ENCODE data around the gene BMP6.

Gene BMP6

DNA sequence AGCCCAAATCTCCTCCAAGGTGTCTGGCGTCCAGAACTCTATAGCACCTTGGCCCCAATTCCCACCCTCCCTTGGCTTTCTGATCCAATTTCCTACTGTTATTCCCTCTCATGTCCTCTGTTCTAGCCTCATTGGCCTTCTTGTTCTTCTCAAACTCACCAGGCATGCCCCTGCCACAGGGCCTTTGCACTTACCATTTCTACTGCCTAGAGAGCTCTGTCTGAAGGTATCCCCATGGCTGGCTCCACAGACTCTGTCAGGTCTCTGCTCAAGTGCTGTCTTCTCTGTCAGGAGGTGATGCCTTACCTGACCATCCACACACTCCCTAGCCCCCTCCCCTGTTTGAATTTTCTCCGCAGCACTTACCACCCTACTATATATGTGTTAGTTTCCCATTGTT lies 5.6 kb upstream of the BMP6 start:
- DNase-seq: no peak

GRCh38 chr6:7721649-7722048 lies 4.2 kb upstream of the BMP6 start:
- peak; percentile 51 for DNase-seq

DNA sequence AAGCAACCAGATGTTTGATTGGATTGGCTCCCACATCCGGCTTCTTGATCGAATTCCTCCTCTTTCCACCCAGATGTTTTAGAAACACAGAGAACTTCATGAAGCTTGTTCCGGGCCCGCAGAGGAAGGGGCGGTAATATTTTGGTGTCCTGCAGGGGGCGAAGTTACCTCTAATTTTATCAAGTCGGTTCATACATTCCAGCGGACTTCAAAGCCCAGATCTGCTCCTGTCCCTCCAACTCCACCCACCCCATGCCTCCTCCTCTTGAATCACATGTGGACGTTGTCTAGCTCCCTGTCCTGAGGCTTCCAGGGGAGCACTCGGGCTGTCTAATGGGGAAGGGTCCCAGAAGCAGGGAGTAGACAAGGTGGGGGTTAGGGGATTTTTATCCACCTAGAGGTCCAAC lies 2.9 kb upstream of the BMP6 start:
- DNase-seq: peak; percentile 76

- DNase-seq: no peak
These were observed 2.3 kb upstream of the BMP6 start for GRCh38 chr6:7723554-7723953.

DNA sequence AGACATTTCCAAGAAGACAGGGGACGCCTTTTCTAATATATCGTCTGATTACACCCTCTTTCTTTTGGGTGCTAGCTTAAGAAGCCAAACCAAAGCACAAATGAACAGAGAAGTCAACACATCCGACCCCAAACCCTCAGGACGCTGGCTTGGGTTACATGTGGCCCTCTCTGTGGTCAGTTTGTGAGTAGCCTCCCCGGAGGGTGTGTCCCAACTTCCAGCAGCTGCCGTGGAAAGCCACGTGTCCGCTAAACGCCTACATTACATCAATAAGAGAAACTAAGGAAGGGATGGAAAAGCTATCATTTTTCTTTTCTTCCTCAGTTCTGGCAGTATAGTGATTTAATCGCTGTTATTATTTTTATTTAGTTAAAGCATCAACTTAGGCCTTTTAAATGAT lies 487 bp upstream of the BMP6 start:
- DNase-seq: no peak

- no peak for DNase-seq
These were observed 652 bp downstream of the BMP6 start for GRCh38 chr6:7726416-7727085.

DNA sequence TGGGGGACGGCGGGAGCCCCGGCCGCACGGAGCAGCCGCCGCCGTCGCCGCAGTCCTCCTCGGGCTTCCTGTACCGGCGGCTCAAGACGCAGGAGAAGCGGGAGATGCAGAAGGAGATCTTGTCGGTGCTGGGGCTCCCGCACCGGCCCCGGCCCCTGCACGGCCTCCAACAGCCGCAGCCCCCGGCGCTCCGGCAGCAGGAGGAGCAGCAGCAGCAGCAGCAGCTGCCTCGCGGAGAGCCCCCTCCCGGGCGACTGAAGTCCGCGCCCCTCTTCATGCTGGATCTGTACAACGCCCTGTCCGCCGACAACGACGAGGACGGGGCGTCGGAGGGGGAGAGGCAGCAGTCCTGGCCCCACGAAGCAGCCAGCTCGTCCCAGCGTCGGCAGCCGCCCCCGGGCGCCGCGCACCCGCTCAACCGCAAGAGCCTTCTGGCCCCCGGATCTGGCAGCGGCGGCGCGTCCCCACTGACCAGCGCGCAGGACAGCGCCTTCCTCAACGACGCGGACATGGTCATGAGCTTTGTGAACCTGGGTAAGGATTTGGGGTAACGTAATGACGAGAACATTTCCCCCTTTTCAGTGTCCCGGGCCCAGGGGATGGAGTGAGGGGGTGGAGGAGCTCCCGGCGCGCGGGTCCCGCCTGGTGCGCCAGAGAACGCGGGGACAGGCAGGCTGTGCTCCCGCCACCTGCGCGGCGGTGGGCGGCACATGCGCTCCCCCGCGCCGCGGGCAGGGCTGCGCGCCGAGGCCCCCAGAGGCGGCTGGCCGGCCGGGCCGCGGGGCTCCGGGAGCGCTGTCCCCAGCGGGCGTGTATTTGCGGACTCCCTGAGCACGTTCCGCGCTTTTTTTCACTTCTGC lies 1.4 kb downstream of the BMP6 start:
- DNase-seq: no peak

DNA sequence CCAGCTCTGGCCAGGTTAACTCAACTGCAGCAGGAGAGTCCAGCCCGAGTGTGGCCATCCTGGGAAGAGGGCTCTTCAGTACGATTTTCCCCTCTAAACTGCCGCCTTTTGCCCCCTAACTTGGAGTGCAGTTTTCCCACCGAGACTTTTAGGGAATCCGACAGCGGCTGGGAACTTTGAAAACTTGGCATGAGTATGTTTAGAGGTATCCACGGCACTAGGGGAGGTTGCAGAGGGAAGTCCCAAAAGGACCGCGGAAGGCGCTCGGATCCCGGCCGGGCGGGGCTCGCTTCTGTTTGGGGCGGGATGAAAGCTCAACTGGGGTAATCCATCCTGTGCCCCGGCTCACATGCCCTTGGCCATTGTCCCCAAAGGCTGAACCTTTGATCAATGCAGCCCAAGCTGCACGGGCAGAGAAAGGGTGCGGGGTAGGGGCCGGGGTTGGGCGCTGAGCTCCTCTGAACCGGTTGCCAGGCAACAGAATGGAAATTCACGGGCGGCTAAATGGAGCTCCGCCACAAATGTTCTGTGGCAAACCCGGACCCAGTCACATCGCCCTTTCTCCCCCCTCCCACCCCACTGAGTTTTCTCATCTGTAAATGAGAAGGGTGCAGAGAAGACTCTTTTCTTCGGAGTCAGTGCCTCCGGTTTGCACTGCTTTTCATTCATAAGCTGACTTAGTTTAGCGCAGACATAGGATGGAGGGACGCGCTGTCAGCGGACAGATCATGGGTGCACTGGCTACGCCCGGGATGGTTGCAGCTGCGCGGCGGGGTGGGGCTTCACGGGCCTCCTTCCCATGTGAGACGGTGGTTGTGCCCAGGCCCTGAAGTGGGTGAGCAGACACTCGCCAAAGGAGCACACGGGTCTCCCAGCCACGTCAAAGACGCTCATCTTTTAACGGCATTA lies 2.3 kb downstream of the BMP6 start:
- no peak for DNase-seq

DNA sequence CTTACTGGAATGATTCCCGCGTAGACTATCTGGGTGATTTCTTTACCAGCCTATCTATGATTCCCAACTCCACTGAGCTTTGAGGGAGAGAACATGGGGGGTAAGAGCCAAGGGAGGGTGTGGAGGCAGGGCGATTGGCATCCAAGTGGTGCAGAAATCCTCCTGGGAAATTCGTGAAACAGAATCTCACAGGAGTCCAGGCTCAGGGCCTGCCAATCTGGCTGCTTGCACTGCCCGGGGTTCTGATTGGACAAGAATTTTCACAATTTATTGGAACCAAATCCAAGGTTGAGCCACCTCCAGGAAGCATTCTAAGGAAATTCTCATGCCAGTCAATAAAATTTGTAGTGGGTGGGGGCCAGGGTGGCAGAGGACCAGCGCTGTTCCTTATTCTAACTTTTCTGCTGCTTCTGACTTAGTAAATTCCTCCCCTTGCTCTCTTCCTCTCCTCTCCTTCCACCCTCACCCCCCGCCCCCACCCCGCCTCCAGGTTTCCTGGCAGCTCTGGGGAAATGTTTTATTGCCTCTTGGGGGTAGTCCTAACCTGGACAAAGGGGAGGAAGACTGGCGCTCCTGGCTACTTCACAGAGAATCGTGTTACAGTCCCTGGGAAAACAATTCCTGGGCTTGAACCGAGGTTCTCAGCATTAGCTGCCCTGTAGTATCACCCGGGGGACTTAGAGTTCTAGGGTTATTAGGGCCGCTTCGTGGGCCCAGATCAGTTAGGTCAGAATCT lies 3.1 kb downstream of the BMP6 start:
- no peak for DNase-seq

DNA sequence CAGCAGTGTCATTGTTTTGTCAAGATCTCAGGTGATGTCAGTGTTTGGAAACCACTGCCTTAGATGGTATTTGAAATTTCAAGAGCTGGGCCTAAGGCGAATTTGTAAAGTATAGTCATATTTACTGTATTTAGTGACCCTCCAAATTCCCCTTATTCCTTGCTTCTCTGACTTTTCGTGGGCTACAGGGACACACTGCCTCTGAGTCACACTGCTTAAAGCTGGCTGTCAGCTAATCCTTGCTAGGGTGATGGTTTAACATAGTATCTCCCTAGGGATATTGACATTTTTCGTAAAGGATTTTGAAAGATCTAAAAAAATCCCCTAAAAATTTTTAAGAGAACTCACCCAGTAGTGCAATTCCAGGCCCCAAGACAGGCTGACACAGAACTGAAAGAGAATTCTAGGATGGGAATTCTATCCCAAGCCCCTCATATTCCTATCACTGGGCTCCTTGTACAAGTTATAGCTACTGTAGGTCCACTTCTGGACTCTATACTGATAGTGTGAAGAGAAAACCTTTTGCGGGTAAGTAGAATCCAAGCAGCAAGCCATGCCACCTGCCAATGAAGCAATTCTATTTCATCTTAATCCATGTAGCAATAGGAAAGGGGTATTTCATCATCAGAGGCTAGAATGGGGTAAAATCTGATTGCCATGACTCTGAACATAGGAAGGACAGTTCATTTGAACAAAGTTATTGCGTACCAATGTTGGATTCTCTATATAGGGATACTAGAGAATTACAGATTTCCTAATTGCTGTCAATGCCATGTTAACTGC lies 4.3 kb downstream of the BMP6 start:
- DNase-seq: peak; percentile 22

DNA sequence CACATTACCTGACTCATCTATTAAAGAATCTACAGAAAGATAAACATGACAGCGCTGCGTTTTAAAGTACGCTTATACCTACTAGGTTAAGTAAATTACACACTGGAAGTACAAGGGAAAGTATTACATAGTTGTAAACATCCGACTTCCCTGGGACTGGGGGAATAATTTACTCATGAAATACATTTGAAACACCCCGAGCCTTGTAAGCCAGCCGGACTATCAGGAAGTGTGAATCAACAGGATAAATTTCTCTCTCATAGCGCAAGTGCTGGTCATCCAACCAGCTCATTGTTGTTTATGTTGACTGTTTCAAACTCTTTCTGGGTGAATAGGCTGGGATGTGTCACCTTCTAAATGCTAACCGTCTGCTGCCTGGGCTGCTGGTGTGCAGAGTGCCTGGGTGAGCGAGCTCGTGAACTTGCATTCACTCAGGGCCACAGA lies 4.9 kb downstream of the BMP6 start:
- DNase-seq: peak; percentile 85

DNA sequence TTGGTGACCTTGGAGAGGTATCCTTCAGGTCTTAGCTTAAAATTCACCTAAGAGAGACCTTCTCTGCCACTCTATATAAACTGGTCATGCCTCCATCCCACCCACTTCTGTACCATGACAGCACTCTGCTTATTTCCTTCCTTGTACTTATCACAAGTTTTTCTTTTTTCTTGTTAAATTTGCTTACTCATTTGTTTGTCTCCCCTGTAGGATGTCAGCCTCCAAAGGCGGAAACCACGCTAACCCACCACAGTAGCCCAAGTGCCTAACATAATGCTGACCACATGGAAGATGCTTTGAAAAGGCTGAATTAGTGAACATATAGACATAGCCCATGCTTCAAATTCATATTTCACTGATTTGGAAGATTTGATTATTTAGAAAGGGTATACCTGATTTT lies 5.4 kb downstream of the BMP6 start:
- no peak for DNase-seq

GRCh38 chr6:7732228-7732627 lies 6.3 kb downstream of the BMP6 start:
- DNase-seq: no peak

DNA sequence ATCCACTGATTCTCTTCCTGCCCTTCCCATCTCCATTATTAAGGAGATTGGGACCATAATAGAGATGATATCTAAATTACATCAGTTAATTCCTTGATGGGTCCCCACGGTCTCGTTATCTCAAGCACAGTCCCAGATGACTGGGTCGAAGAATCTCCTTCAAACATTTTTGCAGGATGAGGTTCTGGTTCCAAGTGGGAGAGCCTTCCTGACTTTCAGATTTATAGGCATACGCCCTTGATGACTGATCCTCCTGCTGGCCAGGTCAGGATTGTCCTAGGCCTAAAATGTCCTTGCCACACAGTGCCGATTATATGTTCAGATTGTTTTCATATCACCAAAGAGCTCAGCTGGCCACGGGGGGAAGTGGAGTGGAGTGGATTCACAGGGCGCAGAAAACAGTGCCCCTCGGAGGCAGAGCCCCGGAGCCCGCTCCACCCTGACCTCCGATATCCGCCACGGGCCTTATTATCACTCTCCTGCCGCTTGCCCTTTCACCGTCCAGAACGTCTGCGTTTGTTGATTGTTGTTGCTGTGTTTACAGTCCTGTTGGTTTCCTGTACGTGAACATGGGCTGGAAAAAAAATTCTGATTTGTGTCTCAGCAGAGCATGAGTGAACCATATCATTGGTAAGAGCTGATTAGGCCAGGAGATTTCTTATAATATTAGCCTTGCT lies 8.9 kb downstream of the BMP6 start:
- no peak for DNase-seq

DNA sequence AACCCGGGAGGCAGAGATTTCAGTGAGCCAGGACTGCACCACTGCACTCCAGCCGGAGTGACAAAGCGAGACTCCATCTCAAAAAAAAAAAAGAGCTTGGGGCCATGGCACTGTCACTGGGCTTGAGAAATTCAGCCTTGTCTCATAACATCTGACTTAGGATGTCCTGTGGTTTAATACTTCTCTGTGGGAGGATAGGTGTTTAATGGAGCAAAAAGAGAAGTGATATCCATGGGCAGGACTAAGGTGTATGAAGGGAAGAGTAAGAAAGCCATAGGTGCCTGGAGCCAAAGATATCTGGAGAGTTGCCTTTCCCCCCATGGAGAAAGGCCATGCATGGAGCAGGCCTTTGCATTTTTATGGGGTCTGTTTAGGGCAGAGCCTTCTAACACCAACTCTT lies 11.2 kb downstream of the BMP6 start:
- no peak for DNase-seq

DNA sequence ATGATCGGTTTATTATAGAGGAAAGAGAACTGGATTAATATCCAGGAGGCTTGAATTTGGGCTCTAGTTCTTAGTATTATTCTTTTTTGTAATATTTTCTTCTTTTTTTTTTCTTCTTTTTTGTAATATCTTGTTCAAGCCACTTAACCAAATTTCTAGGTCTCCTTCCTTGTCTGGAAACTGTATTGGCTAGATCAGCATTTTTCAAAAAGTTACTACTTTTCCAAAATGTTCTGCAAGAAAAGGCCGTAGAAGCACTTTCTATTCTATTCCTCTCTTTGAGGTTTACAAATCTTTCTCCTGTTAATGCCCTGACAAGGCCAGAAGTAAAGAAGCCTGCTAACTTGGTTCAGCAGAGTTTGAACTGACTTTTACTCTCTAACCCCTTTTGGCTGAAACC lies 12.0 kb downstream of the BMP6 start:
- DNase-seq: no peak

DNA sequence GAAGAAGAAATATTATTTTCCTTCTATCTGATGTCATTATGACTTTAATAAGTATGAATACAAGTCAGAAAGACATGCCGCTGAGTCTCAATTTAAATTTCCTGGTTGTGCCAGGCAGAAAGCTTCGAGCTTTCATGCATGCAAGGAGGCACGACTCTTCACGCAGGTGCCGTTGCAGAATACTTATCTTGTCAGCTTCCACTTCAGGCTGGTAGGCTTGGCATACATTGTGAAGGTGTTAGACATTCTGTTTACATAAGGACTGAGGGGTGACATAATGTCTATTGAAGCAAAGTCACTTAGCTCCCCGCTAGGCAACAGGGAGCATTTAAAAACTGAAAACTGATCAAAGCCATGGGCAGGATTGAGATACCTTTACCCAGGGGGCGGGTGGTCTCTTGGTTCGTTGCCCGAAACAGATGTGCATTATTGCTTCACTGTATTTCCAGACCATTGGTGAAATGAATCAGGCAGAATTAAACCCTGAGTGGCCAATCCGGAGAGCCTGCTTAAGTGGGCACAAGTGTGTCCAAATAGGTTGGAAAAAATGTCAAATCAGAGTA lies 16.4 kb downstream of the BMP6 start:
- no peak for DNase-seq

DNA sequence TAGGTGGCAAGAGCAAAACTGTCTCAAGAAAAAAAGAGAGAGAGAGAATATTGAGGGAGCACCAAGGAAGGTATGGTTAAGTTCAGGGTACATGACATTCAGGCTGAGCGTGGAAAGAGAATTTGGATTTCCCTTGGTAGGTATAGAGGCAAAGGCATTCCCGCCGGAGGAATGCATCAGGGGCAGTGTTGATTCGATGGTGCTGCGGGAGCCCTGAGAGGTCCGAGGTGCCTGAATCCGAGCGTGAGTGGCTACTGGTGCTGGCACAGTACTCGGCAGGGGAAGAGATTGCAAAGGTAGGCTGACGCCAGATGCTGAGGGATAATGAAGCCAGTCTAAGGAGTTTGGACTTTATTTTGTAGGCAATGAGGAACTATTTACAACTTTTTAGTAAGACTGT lies 20.0 kb downstream of the BMP6 start:
- DNase-seq: no peak

GRCh38 chr6:7747016-7747415 lies 21.1 kb downstream of the BMP6 start:
- no peak for DNase-seq

GRCh38 chr6:7747433-7747832 lies 21.5 kb downstream of the BMP6 start:
- DNase-seq: no peak

Measured in fibroblast of skin of right quadriceps (primary cell).